Stimulated activated CD4-positive, alpha-beta T cell treated with anti-CD3 and anti-CD28 coated beads, Interleukin-15, amount 100 ng/mL, for 48 hours (primary cell): ENCODE data around the gene SVOPL.

Experiments used
- DNase-seq, 2 donors: peaks; one replicate each; pipeline ENCODE4 v3.0.0-alpha.2; 2020; ENCODE audit warnings: low read depth in 2 of 2

The SVOPL gene

DNA sequence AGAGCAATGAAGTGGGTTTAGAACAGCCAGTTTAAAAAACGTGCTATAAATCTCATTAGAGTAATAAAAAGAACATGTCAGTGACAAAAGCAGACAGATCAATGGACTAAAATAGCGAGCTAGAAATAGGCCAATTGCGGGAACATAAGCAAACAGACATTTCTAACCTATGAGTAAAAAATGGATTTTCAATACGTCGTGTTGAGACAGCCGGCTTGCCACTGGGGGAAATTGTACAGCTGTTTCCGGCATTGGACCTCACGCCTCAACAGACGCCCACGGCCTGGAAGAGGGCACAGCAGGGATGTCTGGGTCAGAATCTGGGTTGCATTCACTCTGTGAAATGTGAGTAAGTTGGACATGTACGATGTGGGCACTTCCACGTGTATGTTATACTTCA lies 92.9 kb downstream of the SVOPL start:
- DNase-seq = peak in 1 of 2 donors; percentile 18

DNA sequence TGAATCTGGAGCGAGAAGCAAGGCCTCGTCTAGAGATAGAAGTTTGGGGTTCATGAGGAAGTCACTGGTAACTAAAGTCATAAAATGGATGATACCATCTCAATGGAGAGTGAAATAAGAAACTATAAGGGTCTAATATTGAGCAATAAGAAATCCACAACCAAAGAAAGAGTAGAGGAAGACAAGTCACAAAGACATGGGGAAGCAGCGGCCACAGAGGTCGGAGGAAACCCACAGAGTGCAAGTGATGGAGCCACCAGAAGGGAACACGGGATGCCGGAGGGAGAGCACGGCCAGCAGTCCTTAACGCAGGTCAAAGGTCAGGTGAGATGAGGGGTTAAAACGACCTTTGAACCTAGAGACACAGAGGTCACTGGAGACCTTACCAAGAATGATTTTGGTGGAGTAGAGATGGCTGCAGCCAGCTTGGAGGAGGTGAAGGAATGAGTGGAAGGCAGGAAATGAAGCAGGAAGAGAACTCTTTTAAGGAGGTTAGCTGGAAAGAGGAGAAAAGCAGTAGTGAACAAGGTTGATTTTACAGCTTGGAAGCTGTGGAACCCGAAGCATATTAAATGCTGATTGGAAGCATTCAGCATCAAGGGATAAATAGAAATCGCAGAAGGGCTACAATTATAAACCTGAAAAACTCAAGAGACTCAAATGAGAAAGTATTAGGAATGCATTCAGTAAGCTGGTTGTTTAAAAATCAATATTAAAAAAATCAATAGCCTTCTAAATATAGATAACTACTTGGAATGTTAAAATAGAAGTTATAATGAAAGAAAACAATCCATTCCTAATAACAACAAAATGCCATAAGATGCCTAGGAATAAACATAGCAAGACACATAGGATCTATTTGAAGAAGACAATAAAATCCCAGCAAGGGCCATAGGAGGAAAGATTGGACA lies 93.7 kb downstream of the SVOPL start:
- DNase-seq = no peak

DNA sequence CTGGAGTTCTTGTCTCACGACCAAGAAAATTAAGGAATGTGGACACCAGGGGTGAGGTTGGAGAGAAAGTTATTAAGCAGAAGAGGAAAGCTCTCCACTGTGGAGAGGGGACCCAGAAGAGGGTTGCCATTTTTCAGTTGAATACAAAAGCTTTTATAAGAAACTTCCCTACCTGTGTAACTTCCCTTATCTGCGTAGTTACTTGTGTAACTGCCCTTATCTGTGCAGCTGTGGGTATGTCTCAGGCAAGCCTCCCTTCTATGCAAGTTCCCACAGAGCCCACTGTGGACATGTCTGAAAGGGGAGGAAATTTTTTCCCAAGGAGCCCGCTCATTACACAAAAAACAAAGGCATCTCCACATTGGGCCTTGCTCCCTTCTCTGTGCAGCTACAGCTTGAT lies 94.9 kb downstream of the SVOPL start:
- DNase-seq = no peak

DNA sequence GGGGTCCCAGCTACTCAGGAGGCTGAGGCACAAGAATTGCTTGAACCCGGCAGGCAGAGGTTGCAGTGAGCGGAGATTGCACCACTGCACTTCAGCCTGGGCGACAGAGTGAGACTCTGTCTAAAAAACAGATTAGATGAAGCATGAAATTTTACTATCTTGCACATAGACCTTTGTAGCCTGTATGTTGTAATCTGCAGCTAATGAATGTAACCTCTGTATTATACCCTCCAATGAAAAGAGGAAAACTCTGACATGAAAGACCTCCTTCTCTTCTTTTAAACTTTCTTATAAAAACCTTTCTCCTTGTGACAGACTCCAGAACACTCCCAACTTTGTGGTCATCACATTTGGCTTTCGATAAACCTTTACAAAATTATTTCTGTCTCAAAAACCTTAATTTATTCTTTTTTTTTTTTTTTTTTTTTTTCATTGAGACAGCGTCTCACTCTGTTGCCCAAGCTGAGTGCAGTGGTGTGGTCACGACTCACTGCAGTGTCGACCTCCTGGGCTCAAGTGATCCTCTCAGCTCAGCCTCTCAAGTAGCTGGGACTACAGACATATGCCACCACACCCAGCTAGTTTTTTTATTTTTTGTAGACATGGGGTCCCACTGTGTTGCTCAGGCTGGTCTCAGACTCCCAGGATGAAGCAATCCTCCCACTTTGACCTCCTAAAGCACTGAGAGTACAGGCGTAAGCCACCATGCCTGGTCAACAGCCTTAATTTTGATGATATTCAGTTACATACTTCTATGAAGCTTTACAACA lies 97.4 kb downstream of the SVOPL start:
- no peak for DNase-seq

DNA sequence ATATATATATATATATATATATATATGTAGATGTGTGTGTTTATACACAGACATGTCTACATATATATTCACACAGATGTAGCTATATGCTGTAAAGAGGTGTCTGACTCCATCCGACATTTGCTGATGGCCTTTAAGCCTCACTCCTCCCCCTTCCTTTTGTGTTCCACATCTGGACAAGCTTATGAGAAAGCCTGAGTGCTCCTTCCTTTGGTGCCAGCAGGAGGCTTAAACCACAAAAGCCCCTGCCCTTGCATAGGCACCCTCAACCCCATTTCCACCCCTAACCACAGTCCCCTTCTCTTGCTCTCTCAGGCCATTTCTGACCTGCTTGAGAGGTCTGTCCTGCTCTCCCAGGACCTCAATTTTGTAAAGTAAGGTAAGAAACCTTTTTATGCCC lies 98.7 kb downstream of the SVOPL start:
- no peak for DNase-seq

DNA sequence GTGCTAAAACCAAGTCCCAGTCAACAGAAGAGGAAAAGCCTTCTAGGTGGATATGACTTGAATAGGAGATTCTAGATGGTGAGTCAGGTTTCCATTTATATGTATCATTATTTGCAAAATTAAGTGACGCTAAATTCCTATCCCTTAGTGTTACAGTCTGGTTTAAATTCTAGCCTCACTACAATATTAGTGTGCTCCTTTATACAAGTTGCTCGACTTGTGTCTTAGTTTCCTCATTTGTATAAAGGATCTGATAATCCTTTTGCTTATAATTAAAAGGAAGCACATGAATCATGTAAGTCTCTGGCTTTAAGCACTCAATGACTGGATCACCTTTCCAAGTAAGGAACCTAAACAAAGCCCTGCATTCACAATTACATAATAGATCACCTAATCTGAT lies 105.7 kb downstream of the SVOPL start:
- DNase-seq = no peak

DNA sequence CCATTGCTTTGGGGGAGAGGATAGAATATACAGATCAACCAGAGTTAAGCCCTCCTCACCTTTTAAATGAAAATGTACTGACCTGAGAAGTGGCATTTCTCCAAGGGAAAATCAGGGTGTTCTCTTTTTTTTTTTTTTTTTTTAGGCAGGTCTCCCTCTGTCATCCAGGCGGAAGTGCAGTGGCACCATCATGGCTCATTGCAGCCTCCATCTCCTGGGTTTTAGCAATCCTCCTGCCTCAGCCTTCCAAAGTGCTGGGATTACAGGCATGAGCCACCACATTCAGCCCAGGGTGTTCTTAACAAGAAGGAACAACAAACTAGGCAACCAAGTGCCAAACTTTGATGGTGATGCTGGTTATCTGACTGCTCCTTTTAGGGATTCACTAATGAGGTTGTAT lies 111.0 kb downstream of the SVOPL start:
- DNase-seq = no peak

DNA sequence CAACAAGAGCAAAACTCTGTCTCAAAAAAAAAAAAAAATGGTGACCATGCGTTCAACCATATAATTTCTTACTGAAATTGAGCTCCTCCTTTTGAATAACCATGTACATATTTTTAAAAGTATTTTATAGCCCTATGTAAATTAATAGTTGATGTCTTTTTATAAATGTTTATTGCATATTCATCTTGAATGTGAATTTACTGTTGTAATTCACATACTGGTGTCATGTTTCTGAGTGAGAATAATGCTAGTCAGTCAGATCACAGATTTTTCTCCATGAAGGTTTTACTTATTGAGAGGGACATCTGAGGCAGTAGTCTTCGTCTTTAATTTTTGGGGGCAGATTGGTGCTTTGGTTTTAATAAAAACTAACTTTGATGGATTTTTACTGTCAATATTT lies 112.2 kb downstream of the SVOPL start:
- DNase-seq = no peak

DNA sequence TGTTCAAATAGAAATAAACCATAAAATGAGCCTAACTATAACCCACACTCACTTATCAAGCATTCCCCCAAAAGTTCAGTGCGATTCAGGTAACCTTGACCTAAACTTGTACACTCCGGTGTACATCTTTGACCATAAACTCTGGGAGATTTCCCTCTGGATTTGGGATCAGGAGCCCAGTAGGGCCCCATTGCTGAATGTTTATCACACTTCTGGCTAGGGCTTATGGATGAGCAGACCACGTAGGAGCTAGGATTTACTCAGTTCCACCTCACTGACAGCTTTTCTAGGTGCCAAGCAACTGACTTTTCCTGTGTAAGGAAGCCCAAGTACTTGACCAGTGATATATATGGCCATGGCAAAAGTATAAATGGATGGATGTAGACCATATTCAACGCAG lies 113.7 kb downstream of the SVOPL start:
- DNase-seq = no peak

DNA sequence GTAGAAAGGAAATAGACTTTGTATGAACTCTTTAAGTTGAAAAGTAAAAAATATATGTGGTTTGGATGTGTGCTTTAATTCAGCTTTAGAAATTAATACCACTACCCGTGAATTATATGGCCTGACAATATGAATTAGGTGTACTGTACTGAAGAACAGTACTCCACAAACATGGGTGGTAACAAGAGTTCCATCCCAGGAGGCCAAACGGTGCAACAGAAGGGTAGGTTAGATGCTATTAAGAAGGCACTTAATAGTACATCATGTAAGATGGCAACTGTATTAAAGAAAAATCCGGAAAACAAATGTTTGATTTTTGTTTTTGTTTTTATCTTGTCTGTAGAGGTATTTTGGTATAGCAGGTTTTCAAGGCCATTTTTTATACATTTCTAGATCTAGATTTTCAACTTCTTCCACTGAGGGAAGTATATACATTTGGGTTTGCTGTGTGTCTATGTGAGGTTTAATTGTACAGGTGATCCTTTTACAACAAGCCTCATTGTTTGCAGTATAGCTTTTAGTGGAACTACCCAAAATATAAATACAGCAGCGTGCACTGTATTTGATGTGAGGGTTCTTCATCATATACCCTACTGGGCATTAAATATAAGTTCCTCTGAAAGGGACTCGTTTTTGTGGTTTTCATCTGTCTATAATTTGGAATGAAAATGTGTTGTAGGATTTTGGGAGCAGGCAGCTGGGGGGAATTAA lies 115.7 kb downstream of the SVOPL start:
- DNase-seq = no peak

DNA sequence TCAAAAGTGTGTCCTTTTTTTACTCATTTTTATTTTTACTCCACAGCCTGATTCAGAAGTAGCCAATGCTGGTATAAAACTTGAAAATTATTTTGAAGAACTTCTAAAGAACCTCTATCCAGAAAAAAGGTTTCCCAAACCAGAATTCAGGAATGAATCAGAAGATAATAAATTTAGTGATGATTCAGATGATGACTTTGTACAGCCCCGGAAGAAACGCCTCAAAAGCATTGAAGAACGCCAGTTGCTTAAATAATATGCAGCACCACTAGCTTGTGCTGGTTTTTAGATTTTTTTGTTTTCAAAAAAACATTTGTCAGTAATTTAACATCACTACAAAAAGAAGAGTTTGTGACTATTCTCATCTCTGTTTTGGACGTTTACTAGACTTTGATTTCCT lies 116.5 kb downstream of the SVOPL start:
- DNase-seq = no peak

DNA sequence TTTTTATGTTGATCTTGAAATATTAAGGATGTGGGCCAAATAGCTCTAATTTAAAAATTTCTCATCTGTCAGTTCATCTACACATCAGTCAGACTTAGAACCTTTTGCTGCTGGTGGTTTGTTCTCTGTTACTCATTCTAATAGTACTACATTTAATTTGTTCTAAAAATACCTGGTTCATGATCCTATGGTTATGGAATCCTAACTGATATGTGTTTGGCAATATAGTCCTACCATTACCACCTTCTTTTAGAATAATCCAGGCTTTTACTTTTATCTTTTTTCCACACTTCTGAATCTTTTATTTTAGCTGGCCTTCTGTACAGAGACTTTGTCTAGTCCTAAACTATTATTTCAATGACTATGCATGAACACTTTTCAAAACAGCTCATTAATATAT lies 116.9 kb downstream of the SVOPL start:
- DNase-seq = no peak

DNA sequence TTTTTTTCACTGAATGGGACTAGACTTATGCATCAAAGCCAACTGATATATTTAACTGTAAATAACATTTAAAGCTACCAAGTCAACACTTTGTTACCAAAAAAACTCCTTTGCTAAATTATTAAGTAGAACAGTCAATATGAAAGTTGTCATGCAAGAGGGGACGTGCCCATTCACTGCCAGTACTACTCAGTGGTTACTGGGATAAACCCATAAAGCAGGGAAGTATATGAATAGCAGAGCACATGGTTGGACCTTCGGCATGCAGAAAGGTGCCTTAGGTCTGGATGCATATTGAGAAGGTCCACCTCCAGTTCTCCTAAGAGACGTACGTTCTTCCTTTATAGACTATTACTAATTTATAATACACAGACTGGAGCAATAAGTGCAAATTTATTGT lies 120.1 kb downstream of the SVOPL start:
- DNase-seq = no peak

DNA sequence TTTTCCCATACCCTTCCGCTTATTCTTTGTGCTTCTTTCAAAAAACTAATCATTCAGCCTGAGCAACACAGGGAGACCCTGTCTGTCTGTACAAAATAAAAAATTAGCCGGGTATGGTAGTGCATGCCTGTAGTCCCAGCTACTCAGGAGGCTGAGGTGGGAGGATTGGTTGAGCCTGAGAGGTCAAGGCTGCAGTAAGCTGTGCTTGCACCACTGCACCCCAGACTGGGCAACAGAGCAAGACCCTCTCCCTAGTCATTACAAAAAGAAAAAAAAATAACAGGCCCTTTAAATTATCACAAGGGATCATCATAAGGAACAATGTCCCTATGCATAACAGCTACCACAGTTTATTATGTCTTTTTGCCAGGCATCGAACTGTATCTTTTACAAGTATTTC lies 121.5 kb downstream of the SVOPL start:
- no peak for DNase-seq

DNA sequence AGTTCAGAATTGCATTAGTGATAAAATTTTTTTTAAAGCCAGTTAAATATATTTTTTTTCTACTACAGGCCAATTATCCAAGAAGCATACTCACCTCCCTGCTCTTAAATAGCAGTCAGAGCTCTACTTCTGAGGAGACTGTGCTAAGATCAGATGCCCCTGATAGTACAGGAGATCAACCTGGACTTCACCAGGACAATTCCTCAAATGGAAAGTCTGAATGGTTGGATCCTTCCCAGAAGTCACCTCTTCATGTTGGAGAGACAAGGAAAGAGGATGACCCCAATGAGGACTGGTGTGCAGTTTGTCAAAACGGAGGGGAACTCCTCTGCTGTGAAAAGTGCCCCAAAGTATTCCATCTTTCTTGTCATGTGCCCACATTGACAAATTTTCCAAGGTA lies 122.0 kb downstream of the SVOPL start:
- DNase-seq = no peak

DNA sequence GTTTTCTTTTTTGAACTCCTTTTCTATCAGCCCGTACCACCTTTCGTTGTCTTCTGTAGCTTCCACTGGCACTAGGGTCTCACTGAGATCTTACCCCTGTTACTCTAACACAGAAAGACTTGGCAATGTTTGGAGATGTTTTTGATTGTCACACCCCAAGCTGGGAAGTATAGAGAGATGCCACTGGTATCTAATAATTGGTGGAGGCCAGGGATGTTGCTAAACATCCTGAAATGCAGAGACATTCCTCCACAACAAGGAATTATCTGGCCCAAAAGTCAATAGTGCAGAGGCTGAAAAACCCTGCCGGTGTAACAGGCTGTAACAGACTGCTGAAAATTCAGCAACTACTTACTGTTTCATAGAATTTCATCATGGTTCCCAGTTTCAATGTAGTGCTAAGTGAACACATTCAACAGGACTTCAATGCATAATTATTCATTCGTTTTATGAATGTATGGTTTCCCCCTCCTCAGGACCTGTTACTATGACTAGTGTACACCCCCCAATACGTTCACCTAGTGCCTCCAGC lies 125.2 kb downstream of the SVOPL start:
- no peak for DNase-seq

DNA sequence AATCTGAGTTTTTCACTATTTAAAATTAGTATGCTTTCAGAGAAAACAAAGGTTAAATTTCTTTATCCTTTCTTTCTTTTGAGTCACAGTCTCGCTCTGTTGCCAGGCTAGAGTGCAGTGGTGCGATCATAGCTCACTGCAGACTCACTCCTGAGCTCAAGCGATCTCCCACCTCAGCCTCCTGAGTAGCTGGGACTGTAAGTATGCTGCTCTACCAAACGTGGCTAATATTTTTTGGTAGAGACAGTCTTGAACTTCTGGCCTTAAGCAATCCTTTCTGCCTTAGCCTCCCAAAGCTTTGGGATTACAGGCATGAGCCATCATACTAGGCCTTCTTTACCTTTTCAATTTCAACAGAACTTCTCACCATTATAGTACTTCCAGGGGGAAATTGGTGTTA lies 127.4 kb downstream of the SVOPL start:
- DNase-seq = no peak

DNA sequence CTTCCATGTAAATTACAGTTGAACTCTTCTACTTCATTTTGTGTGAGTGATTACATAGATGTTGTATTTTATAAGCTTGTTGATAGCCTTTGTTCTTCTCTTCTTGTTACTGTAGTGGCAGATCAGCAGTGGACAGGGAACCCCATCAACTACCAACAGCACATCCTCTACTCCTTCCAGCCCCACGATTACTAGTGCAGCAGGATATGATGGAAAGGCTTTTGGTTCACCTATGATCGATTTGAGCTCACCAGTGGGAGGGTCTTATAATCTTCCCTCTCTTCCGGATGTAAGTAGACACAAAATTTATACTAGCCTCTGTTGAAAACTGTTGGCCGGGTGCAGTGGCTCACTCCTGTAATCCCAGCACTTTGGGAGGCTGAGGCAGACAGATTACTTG lies 130.4 kb downstream of the SVOPL start:
- no peak for DNase-seq

DNA sequence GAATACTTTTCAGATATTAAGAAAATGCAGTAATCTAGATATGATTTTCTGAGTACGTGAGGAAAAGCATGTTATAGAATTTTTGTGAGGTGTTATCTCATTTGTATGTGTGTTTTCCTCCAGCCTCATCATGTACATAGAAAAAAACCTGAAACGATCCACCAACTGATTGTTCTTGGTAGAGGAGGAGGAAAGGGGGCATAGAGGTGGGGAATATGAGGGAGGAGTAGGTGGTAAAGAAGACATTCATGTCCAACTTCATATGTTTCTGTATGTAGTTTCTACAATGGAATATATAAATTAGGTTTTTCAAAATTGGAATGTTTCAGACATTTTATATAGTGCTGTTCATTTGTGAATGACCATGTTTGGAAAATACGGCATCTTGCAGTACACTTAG lies 131.7 kb downstream of the SVOPL start:
- DNase-seq = no peak

DNA sequence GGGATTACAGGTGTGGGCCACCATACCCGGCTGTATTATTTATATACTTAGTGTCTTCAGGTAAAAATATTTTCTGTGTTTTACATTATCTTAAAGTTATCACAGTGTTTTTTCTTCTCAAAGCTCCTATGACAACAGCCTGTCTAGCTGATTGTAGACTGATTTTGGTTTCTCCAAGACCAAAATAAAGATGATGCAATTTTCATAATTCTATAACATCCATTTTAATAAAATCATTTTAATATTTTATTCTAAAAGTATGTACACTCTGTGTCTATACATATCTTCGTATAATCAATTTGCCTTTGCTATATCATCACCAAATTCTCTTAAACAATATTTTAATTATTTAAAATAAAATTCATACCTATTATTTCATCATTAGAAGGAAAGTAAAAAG lies 132.5 kb downstream of the SVOPL start:
- DNase-seq = no peak

DNA sequence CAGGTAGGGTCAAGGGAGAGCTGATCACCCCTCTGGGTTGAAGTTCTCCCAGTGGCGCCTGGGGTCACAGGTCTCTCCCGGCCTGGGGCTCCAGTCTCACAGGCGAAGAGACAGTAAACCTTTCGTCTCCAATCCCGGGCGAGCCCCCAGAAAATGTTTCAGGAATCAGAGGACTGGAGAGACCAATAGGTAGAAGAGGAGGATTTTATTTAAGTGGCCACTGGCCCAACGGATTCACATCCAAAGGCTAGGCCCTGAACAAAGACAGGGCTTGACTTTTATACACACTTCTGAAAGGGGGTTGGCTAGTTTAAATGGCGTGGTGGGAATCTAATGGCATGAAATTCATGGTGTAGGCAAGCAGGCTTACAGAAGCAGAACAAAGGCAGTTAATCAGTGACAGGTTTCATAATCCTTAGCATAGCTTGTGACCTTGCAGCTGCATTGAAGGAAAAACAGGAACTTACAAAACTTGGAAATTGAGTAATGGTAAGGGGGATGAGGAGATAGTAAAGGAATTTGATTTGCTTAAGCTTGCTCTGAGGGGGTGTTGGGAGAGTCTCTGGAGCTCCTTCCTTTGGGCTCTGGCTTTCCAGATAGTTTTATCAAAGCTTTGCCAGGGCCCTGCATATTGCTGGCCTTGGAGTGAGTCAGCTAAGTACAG lies 135.6 kb downstream of the SVOPL start:
- no peak for DNase-seq

DNA sequence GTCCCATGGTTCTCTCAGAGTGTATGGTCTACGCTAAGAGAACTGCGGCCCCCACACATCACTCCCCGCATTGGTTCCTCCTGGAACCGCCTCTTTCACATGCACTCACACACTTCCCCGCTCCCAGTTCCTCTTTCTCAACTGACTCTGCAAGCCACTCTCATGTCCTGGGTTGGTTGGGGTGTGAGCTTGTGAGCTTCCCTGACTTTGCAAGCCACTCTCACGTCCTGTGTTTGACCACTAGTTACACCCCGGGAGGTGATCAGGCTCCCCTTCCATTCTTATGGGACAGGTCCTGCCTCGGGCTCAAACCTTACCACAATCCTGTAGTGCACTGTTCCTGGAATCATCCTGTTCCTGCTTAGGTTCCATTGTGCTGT lies 136.1 kb downstream of the SVOPL start:
- DNase-seq = no peak
